Measurements from ENCODE around the gene TRIM46. TPM values are rescaled to one million over a fixed set of nuclear protein-coding genes. Genes with fewer than 3 reads are reported as not detected.

The TRIM46 gene
- total and polyA plus RNA-seq, 9 of the 15 experiments (the other 6 are each of a cell fraction or from before 2014, with no cell fraction given): 0.05 to 0.60 (median 0.16) TPM; not detected in 3

- TF ChIP-seq THAP12 (CRISPR knock-in tag; IDR thresholded peaks at IDR 0.05): no peak
- no peak for TF ChIP-seq ZBTB33 (CRISPR knock-in tag; IDR thresholded peaks at IDR 0.05)
- TF ChIP-seq ZBTB11 (CRISPR knock-in tag; IDR thresholded peaks at IDR 0.05): no peak
- no peak for TF ChIP-seq EHMT2 (IDR thresholded peaks at IDR 0.05)
- TF ChIP-seq CHD7 (IDR thresholded peaks at IDR 0.05; ENCODE audit: low read depth, low read length): no peak
Measured at GRCh38 chr1:155195201-155196102, 21.8 kb downstream of the TRIM46 start (continued).
